Mucosa of rectum (tissue), 2 donors: ENCODE results near the gene PKNOX2.
A peak's percentile ranks its signal among the peaks of the same experiment; 100 is the strongest.

Experiments
- H3K27ac ChIP-seq, 2 donors: one replicate each; pipeline ENCODE4 v1.7.0; 2013; ENCODE audit warnings: inconsistent platforms in 2 of 2, low read depth in 2 of 2, low read length in 2 of 2
- H3K27me3 ChIP-seq, 2 donors: one replicate each; pipeline ENCODE4 v1.7.0; 2013; ENCODE audit warnings: low read length in 2 of 2; ENCODE audit not compliant: control insufficient read depth in 2 of 2, insufficient read depth in 2 of 2
- H3K36me3 ChIP-seq, 2 donors: one replicate each; pipeline ENCODE4 v1.7.0; 2013; ENCODE audit warnings: low read length in 2 of 2; ENCODE audit not compliant: control insufficient read depth in 2 of 2, insufficient read depth in 2 of 2
- H3K4me1 ChIP-seq, 2 donors: one replicate each; pipeline ENCODE4 v1.7.0; 2013; ENCODE audit warnings: low read length in 2 of 2, mild to moderate bottlenecking in 1 of 2; ENCODE audit not compliant: control insufficient read depth in 2 of 2, insufficient read depth in 2 of 2
- H3K4me3 ChIP-seq, 2 donors: one replicate each; pipeline ENCODE4 v1.7.0; 2013; ENCODE audit warnings: low read length in 2 of 2
- H3K9ac ChIP-seq, 2 donors: one replicate each; pipeline ENCODE4 v1.7.0; 2013; ENCODE audit warnings: low read length in 2 of 2, low read depth in 1 of 2, mild to moderate bottlenecking in 1 of 2
- H3K9me3 ChIP-seq, 2 donors: one replicate each; pipeline ENCODE4 v1.7.0; 2013; ENCODE audit warnings: low read length in 2 of 2; ENCODE audit not compliant: control insufficient read depth in 2 of 2
- donor health status: healthy.
- donor health status: Normal muscosa, but diverticular disease.

PKNOX2 gene

GRCh38 chr11:125241104-125241503, 76.6 kb downstream of the PKNOX2 start:
- H3K4me3 ChIP-seq, result no peak overlapping the region
- no peaks in the 10 kb centered on the region for H3K4me1 ChIP-seq
- H3K27ac ChIP-seq, result no peak overlapping the region
- H3K36me3 ChIP-seq, result no peaks in the 10 kb centered on the region
- H3K9ac ChIP-seq, result no peak overlapping the region
- H3K27me3 ChIP-seq, result no peaks in the 10 kb centered on the region
- peaks cover 0 to 3% of the 10 kb centered on the region in 2 donors for H3K9me3 ChIP-seq

DNA sequence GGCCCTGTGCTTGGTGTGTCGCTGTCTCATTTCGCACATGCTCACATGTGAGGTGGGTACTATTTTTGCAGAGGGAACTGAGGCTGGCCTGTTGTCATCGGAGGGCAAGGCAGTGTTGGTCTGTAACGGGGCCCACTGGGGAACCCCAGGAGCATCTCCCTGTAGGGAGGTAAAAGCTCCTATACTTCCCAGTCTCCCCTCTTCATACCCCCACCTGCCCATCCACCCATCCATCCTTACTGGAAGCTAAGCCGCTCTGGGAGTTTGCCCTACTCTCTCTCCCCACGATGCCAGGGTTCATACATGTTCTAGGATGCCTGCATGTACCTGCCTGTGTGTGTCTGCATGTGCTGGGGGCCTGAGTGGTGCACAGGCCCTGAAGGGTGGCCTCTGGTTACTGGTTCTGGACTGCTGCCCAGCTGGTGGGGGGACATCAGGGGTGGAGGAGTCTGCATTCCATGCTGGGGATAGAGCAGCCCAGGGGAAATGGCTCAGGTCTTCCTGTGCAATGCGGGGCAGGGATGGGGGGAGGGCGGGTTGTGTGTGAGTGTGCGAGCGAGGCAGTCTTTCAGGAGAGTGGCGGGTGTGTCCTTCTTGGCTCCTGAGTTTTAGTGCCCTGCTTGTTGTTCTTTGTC, 77.7 kb downstream of the PKNOX2 start:
- Histone ChIP-seq H3K9me3 (no peaks in the 10 kb centered on the region), H3K9ac (no peak overlapping the region), H3K27ac (no peak overlapping the region), H3K4me3 (no peak overlapping the region), H3K4me1 (no peaks in the 10 kb centered on the region), H3K36me3 (no peaks in the 10 kb centered on the region), H3K27me3 (peaks cover 0 to under 1% of the 10 kb centered on the region in 2 donors)

DNA sequence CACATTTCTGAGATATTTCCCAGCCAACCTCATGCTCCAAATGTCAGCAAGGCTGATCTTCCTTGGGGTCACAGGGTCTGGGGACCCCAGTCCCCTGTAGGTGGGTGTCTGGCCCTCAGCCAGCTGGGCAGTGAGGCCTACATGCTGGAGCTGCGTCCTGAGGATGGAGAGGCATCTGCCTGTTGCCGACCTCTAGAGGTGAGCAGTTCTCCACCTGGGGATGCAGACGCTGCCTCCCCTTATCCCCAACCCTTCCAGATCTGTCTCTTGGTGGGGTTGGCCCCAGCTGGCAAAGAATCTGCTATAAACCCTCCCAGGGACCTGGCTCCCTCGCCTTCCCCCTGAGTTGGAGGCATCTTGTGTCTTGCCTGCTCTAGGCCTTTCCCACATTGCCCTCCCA, 79.6 kb downstream of the PKNOX2 start:
- no peak overlapping the region for H3K4me3 ChIP-seq
- H3K27ac ChIP-seq, result no peak overlapping the region
- no peak overlapping the region for H3K9ac ChIP-seq
- H3K9me3 ChIP-seq, result no peaks in the 10 kb centered on the region
- H3K27me3 ChIP-seq, result peaks cover 0 to 2% of the 10 kb centered on the region in 2 donors
- no peaks in the 10 kb centered on the region for H3K4me1 ChIP-seq
- no peaks in the 10 kb centered on the region for H3K36me3 ChIP-seq

GRCh38 chr11:125245299-125245698, 80.7 kb downstream of the PKNOX2 start:
- no peaks in the 10 kb centered on the region for H3K9me3 ChIP-seq
- H3K4me1 ChIP-seq, result no peaks in the 10 kb centered on the region
- no peak overlapping the region for H3K27ac ChIP-seq

DNA sequence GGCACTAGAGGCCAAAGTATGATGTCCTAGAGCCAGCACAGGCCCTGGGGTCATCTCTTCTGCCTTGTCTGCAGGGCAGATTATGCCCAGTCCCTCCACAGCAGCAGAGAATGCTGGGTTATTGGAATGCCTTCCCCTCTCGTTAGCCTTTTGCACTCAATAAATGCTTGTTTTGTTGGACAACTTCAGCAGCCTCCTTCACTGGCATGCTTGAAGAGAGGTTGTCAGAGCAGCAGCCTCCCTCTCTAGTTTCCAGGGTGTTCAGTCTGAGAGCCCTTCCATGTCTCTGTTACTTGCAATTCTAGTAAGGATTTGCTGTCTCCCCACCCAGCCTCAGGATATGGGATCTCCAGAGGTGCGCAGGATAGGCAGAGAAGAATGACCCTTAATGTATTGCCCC, 82.9 kb downstream of the PKNOX2 start:
- Histone ChIP-seq H3K4me1 (no peaks in the 10 kb centered on the region), H3K36me3 (no peaks in the 10 kb centered on the region), H3K4me3 (no peak overlapping the region), H3K27ac (no peak overlapping the region), H3K27me3 (peaks cover 0 to 2% of the 10 kb centered on the region in 2 donors), H3K9ac (no peak overlapping the region), H3K9me3 (no peaks in the 10 kb centered on the region)

More at GRCh38 chr11:125245299-125245698, 80.7 kb downstream of the PKNOX2 start:
- peaks cover 0 to 2% of the 10 kb centered on the region in 2 donors for H3K27me3 ChIP-seq
- H3K4me3 ChIP-seq, result no peak overlapping the region
- no peak overlapping the region for H3K9ac ChIP-seq
- no peaks in the 10 kb centered on the region for H3K36me3 ChIP-seq

- Histone ChIP-seq H3K9me3 (no peaks in the 10 kb centered on the region), H3K9ac (no peak overlapping the region), H3K27ac (no peak overlapping the region), H3K36me3 (no peaks in the 10 kb centered on the region), H3K27me3 (peaks cover 0 to 2% of the 10 kb centered on the region in 2 donors), H3K4me1 (no peaks in the 10 kb centered on the region), H3K4me3 (no peak overlapping the region)
Observed at GRCh38 chr11:125250318-125251213, 86.0 kb downstream of the PKNOX2 start.

- no peak overlapping the region for H3K4me3 ChIP-seq
- no peak overlapping the region for H3K9ac ChIP-seq
- H3K4me1 ChIP-seq, result no peaks in the 10 kb centered on the region
- H3K9me3 ChIP-seq, result no peaks in the 10 kb centered on the region
- peaks cover 0 to 2% of the 10 kb centered on the region in 2 donors for H3K27me3 ChIP-seq
- H3K36me3 ChIP-seq, result no peaks in the 10 kb centered on the region
- H3K27ac ChIP-seq, result no peak overlapping the region
Observed at GRCh38 chr11:125251214-125251545, 86.6 kb downstream of the PKNOX2 start.

DNA sequence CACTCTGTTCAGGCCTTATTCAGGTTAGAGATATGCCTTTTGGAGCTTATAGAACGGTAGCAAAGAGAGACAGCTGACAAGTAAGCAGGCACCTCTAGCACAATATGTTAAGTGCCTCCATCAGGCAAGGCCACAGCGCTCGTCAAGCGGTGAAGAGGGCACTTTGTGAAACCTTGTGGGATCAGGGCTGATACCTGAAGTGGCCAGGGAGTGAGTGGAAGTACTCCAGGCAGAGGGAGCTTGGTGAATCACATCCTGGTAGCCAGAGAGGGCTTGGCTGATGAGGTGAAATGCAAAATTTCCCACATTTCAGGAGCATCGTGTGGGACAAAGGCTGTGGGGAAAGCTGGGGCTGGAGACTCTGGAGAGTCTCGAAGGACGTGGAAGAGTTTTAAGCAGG, 87.4 kb downstream of the PKNOX2 start:
- no peak overlapping the region for H3K27ac ChIP-seq
- H3K36me3 ChIP-seq, result no peaks in the 10 kb centered on the region
- H3K4me3 ChIP-seq, result no peak overlapping the region
- H3K4me1 ChIP-seq, result no peaks in the 10 kb centered on the region
- peaks cover 0 to 2% of the 10 kb centered on the region in 2 donors for H3K27me3 ChIP-seq
- no peak overlapping the region for H3K9ac ChIP-seq
- H3K9me3 ChIP-seq, result no peaks in the 10 kb centered on the region

GRCh38 chr11:125253289-125253688, 88.7 kb downstream of the PKNOX2 start:
- Histone ChIP-seq H3K4me1 (no peaks in the 10 kb centered on the region), H3K36me3 (no peaks in the 10 kb centered on the region), H3K9me3 (no peaks in the 10 kb centered on the region), H3K4me3 (no peak overlapping the region), H3K27me3 (no peaks in the 10 kb centered on the region), H3K27ac (peak overlapping the region; percentile 28 to 46), H3K9ac (no peak overlapping the region)

- no peaks in the 10 kb centered on the region for H3K4me1 ChIP-seq
- H3K27ac ChIP-seq, result peak overlapping the region; percentile 30 to 48
- H3K4me3 ChIP-seq, result no peak overlapping the region
- H3K9ac ChIP-seq, result no peak overlapping the region
- no peaks in the 10 kb centered on the region for H3K9me3 ChIP-seq
- H3K27me3 ChIP-seq, result no peaks in the 10 kb centered on the region
- H3K36me3 ChIP-seq, result no peaks in the 10 kb centered on the region
Observed at GRCh38 chr11:125253795-125254525, 89.4 kb downstream of the PKNOX2 start.
